Stimulated activated CD4-positive, alpha-beta T cell treated with anti-CD3 and anti-CD28 coated beads, Interleukin-15, amount 100 ng/mL, for 48 hours (primary cell): ENCODE results near the gene CDK14.

Experiments
- DNase-seq, 2 donors: peaks; one replicate each; pipeline ENCODE4 v3.0.0-alpha.2; 2020; ENCODE audit warnings: low read depth in 2 of 2

The CDK14 gene

DNA sequence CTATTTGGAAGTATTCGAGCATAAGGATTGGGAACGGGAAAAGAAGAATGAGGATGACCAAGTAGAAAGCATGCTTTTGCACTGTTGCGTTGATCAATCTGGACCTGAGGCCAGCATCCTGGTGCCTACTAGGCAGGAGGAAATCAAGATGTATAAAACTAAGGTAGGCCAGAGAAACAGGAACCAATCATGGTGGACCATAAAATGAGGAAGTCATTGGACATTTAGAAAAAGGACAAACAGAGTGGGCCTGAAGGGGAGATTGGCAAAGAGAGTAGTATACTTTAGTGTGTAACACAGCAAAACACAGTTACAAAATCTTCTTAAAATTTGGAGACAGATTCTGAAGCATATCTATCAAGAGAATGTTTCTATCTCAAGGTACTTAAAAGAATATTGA is 497.1 kb downstream of the CDK14 start:
- no peak for DNase-seq

DNA sequence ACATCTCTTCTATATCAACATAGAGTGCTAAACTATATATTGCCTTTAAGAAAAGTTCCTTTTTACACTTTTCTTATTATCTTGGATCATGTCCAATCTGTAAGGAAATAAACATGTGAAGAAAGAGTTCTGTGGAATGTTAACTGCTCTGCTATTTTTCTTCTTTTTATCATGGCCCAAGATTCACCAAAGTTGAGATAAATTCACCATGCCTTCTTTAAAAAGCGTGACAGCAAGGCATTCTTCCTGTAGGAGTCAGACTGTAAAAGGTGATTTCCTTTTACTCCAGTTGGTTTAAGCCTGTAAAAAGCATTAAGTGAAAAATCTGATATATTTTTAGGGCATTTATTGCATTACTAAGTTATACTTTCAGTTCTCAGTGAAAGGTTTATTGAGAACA is 502.4 kb downstream of the CDK14 start:
- DNase-seq: no peak

DNA sequence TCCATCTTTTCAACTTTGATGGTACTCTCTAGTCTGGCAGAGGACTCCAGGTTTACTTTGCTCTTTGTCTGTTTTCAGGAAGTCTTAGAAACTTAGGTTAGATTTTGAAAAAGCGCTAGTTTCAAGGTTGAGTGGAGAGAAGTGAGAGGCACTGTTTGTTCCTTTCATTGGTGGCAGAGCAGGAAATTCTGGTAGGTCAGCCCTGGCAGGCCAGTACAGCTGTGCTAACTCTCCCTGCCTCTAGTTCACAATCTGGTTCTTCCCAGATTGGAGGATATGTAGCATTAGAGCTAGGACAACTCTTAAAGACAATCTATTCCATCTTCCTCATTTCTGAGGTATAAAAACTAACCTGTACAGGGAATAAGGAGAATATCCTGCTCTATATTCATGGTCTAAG is 507.2 kb downstream of the CDK14 start:
- no peak for DNase-seq

DNA sequence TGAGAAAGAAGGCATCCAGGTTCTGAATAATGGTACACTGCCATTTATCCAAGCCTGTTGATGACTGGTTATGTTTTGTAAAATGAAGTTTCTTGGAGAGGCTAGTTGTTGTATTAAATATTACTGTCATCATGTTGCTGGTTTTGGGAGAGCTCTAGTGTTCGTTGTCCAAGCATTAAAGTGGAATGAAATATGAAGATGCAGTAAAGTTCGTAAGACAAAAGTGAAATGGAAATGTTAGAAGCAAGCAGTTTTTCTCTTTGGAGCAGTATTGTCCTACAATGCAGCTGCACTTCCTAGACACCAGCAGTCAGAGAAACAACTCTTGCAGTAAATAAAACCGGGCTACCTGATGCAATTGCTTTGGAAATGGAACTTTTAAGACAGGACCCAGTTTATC is 511.3 kb downstream of the CDK14 start:
- no peak for DNase-seq

DNA sequence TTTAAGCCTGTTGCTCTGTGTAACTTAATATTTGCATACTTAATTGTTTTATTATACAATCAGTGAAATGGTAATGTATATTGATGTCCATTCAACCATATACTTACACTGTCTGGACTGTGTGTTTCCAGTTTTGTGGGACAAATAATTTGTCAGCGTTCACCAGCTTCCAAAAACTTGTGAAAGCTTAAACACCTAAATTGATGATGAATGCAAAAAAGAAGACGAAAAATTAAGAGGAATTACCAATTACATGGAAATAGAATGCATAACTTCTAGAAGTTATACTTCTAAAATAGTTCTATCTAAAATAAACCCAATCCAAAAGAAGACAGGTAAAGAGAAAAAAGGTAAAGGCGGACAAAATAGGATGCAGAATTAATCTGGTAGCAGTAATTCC is 513.1 kb downstream of the CDK14 start:
- DNase-seq: no peak

DNA sequence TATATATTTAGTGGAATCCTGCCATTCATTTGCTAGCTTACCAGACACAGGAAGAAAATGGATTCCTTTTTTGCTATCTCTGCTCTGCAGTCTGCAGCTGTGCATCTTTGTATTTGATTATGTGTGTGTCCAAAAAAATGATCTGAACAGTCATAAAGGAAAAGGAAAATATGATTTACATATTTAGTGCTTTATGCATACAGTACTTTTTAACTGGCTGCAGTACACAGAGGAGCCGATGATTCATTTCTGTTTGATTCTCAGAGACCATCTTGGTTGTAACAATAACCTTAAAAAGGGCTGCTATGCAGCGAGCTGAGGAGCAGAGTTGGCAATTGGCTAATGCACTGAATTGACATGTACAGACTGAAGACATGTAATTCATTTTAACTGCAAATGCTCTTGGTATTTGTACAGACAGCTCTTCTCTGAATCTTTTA is 516.8 kb downstream of the CDK14 start:
- DNase-seq: no peak

DNA sequence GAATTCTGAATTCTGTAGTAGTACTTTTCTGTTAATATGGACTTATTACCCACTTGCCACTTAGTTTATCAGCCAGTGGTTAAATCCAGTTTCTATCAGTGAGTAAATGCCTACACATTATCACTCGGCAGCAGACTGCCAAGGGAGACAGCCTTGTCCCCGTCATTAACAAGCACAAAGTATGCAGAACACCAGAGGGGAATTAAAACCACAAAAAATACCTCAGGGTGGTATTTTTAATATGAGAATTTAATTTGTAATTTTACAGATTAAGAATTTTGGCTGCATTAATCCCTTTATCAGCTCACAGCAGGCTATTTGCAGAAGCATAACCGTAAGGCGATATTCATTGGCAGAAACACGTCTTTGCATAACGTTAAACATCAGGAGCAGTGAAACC is 518.1 kb downstream of the CDK14 start:
- no peak for DNase-seq

DNA sequence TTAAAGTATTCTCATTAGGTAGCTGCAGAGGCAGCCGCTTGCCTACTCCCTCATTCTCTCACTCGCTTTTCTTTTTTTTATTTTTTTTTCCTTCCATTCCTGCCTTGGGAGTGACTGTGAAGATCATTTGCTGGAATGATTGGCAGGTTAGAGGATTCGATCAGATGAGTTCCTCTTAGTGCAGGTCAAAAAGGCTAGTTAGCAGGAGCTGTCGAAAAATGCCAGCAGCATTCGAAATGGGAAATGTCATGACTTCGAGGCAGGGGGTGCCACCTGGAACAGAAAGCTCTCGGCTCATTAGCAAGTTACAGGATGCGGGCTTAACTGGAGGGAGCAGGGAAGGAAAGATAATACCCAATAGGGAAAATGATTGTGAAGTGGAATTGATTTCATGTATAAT is 530.6 kb downstream of the CDK14 start:
- no peak for DNase-seq

DNA sequence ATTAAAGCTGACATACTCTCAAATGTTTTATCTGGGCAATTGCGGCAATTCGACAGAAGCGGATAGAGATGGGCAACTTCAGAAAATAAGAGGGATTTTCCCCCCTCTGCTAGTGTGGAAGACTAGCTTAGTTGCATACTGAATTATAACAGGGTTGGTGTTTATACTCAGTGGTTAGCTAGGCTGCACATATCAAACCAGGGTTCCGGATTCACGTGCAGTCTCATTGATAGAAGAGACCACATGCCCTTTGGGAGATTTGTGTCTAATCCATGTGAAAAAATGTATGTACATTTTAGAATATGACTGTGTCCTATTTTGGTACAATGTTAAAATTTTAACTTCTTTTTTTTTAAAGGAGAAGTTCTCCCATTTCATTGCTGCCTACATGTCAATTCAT is 531.2 kb downstream of the CDK14 start:
- no peak for DNase-seq

DNA sequence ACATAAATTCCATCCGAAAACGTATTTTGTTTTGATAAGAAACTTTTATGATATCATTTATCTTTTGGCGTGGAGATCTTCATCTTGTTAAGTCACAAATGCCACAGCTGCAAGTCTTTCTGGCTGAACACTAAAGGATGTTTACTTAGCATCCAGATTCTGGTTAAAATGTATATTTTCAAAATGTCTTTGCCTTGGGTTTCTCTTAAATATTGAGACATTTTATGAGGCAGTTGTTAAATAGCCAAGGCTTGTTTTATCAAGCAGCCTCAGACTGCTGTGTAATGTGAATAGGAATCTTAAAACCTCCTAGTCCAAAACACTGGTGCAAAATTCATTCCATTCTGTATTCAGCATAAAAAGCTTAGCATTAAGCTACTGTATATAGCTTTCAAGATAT is 531.8 kb downstream of the CDK14 start:
- no peak for DNase-seq

DNA sequence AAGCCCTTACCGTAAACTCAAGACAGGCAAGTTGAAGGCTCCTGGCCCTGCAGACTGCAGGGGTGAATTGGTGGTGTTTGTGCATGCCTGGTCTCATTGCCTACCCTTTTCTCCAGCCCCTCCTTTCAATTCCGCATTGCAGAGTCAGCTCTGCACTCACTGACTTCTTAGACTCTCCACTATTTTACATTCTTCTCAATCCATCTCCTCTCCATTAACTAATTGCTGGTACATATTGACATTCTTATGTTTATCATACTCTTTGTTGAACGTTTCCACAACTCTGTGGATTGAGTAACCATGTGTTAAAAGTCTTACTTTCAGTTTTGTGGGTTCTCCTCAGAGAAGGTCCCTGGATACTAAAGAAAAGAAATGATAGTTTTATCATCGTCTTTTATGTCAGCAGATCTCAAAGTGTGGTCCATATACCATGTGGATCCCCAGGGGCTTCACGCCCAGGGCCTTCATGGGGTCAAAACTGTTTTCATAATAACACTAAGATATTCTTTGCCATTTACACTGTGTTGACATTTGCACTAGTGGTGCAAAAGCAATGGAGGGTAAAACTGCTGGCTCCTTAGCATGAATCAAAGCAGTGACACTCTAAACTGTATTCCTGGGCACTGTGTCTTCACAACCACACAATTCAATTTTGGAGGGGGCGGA is 532.7 kb downstream of the CDK14 start:
- DNase-seq: no peak

DNA sequence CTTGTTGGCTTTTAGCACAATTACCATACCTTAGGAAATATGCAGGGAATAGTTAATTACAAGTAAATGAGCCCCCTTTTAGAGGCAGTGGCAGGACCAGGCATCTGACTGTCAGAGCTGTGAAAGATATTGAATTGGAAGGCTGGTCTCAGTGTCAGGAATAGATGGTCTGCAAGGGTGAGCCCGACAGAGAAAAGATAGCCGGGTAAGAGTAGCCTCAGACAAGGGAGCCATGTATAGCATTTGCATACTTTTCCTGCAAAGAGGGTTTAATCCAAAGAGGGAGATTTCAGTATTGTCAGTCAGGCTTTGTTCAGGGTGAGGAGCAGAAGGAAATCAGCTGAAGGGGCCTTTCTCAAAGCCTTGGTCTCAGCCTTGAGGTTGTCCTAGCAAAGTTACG is 539.2 kb downstream of the CDK14 start:
- DNase-seq: no peak

DNA sequence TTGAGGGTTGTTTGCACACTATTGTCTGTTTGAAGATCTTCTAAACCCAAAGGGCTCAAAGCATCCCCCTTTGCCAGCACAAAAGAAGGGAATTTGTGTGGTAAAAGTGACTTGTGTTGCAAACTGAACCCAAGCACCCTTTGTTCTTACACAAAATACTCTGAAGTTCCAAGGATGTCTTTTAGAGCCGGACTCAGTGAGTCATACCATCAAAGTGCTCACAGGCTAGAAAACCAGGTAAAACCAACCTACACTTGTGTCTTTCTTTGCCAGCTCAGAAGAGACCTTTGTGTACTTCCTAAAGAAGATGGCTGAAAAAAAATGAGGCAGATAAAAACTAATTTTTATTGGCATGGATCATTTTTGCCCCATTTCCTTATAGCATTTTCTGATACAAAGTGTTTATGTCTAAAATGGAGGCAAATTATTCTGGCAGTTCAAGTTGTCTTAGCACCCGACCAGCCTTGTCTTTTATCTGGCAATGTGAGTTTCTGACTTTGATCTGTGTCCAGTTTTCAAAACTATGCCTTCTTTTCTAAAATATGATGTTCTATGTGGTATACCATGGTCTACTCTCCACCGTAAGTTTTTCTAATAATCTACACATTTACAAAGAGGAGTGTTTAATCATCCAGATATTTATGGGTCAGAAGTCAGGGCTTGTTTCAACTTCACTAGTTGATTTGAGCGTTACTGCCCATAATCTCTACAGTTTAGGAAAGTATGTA is 539.7 kb downstream of the CDK14 start:
- no peak for DNase-seq

DNA sequence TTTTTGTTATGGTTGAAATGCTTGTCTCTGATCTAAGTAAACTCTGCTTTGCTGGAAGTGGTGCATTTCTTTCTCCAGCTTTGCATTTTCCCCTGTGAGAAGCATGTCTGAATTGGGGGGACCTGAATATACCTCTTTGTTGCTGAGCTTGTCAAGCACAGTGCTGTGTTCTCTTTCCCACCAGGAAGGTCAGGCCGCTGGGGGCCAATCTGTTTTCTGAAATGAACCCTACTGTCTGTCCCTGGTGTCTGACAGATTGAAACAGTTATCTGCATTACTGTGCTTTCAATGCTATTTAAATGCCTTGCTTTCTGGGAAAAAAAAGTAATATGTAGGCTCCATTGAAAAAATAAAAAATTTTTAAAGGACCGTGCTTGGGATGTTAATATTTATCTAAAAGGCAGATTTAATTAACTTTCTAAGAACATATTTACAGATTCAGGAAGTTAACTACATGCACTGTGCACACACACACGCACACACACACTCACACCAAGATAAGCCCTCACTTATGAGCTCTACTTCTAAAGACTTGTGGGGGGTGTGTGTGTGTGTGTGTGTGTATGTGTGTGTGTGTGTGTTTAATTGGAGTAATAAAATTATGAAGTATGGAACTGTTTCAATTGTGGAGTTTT is 541.1 kb downstream of the CDK14 start:
- no peak for DNase-seq

DNA sequence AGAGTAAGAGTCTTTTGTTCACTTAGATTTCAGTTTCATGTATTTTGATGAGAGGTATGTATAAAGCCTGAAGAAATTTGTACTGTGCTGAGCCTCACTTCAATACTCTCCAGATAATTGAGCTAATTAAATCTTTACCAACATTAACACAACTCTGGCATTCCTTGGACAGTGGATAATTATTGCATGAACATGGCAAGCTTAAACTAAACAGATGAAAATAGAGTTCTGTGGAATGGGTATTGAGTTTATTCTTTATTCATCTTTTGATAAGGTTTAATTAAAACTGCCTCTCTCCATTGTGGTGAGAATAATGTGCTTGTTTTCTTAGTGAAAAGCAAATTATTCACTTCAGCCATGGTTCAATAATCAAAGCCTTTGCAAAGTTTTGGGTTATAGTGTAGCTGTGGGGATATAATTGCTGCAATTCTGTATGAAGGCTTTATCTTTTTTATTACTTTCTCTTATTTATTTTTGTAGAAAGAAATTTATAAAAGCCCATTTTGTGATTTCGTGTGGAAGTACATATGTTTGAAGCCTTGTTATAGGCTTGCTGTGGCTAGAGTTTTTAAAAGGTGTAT is 541.8 kb downstream of the CDK14 start:
- no peak for DNase-seq

DNA sequence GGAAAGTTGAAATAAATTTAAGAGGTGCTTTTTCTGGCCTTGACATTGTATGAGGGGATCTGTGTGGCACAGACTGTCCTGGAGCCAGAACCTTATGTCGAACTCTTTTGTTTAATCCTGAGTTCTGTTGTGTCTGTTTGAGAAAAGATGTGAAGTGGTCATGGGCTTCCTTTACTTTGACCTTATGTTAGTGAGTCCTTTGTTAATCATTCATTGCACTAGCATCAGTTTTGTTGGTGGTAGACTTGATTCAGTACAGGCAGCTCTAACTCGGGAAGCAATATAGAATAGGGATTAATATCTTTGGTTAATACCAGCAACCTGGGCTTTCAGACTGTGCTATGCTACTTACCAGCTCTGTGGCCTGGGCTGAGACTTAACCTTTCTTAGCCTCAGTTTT is 544.2 kb downstream of the CDK14 start:
- no peak for DNase-seq

DNA sequence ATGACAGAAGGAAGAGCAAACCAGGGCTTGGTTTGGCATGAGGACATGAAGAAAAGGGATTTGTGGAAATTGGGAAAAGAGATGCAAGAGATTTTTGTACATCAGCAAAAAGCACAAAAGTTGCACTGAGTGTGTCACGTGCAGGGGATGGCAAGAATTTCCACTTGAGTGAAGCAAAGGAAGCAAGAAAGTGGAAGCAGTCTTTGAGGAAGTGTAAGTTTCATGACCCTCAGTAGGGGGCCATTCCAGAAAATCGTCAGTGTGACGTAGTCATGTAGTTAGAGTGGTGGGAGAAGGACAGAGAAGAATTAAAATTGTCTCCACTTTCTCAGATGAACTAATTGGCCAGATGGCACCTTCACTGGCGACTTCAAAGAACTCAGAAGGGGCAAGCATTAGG is 544.9 kb downstream of the CDK14 start:
- DNase-seq: no peak

DNA sequence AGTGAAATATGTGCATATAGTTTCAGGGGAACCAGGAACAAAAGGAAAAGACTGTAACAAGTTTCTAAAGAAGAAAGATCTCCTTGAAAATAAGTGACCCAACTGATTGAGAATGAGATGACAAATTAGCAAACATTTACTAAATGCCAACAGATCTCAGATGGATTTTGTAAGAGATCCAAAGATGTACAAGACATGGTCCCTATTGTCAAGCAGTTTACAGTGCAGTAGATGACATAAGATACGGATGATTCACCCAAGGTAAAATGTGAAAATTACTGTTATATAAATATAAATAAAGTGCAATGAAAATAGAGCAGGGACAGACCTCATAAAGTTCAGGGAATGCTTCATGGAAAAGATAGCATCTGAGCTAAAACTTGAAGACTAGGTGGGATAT is 546.6 kb downstream of the CDK14 start:
- no peak for DNase-seq

DNA sequence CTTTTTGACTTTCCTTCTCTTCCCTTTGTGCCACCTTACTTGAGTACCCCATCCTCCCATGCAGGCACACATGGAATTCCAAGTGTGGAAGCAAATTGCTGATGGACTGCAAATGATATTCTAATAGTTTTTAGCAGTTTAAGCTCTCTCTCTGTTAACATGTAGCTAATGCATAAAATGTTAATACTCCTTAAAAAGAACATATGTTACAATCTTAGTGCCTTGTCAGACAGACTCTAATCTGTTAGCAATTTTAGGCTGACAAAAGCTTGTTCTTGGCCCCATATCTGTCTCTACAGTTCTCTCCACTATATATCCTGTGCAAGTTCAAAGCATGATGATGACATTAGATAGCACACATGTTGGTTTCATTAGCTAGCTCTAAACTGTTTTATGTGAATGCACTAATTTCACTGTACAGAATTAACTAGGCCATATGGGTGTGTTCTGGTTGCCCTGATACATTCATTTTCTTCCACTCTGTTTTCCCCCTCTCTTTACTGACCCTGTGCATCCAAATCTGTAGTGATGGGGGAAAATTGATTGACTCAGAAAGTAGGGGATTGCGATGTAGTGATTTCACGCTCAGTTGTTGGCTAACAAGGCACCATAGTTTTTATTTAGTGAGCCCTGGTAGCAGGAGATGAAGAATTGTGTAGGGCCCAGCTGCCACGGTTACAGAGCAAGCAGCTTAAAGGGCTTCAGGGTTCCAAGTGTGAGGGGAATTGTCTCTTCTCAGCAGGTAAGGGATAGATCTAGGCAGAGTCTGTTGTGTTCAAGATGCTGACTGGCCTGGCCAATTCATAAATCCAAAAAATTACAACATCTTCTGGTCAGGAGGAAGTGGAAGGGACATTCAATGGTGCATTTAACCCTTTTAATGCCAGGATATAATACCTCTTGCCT is 553.5 kb downstream of the CDK14 start:
- no peak for DNase-seq

DNA sequence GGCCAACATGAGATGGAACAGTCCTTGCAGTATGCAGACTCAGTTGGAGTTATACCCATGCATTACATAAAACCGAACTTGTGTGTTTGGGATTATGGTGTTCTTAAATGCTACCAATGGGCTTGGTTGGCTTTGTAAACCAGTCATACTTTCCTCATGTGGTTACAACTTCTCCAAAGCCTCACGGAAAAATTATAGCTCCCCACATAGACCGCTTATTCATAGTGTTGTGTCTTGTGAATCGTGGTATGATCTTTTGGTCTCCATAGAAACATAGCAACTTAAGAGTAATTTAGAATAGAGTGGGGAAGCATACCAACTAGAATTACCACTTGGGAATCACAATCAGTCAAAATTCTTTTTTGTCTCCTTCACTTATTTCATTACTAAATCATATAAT is 555.8 kb downstream of the CDK14 start:
- no peak for DNase-seq

DNA sequence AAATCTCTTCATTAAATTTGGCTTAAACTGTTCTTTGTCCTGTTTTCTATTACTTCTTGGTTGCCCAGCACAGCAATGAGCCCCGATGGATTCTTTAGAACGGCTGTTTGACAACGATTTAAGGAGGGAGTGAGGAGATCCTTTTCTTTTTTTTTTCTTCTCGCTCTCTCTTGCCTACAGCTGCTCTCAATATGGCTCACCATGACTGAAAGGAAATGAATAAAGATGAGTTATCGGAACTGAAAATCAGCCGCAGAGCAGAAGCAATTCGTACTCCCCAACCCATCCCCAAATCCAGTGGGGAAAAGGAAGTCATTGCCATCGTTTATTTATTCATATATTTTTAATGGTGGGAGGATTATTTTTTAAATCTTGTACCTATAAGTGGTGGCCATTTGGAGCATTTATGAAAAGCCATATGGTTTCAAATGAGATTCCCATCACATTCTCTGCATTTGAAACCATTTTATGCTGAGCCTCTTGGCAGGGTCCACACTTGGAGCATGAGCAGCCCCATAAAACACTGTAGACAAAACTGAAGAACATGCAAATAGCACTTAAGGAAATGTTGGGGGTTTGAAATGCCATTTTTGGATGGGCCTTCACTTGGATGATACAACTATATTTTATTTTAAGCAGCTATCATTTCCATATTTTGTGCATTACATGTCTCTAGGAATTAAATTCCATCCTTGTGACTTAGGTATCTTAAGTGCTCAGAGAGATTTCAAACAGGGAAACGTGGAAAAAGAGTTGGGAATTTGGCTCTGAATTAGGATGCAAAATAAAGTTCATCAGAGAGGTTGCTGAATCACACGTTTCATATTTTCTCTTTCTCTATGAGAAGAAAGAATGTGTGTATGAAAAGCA is 560.4 kb downstream of the CDK14 start:
- DNase-seq: no peak
